ENCODE data around the gene FGFR4.

DNA sequence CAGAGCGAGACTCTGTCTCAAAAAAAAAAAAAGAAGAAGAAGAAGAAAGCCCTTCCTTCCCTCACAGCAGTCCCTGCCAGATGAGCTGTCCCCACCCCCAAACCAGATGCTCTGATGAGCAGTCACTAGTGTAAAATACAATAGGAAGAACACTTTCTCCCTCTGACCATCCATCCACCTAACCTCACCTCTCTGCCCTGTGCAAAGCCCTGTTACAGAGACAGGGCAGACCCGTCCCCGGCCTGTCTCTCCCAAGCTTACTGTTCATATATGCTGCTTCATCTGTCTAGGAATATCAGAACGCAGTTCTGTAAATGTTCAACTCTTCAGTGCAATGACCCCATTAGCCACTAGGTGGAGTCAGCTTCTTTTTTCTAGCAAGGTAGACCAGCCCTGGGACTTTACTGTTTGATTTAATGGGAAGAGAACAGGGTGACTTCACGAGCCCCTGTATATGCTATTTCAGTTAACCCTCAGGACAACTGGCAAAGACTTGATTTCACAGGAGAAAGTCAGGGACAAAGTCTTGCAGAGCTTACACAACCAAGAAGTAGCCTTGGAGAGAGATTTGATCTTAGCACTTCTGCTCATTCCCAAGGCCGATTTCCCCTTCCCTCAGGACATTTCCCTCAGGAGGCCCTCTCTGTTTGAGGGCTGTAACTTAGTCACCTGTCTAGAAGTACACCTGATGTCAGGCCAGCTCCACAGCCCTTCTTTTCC lies 14.9 kb upstream of the FGFR4 start:
- TF ChIP-seq, protein P1, sequence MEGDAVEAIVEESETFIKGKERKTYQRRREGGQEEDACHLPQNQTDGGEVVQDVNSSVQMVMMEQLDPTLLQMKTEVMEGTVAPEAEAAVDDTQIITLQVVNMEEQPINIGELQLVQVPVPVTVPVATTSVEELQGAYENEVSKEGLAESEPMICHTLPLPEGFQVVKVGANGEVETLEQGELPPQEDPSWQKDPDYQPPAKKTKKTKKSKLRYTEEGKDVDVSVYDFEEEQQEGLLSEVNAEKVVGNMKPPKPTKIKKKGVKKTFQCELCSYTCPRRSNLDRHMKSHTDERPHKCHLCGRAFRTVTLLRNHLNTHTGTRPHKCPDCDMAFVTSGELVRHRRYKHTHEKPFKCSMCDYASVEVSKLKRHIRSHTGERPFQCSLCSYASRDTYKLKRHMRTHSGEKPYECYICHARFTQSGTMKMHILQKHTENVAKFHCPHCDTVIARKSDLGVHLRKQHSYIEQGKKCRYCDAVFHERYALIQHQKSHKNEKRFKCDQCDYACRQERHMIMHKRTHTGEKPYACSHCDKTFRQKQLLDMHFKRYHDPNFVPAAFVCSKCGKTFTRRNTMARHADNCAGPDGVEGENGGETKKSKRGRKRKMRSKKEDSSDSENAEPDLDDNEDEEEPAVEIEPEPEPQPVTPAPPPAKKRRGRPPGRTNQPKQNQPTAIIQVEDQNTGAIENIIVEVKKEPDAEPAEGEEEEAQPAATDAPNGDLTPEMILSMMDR (IDR thresholded peaks at IDR 0.05; ENCODE audit: low read depth, low read length, poor library complexity, severe bottlenecking) = peak; percentile 95
- TF ChIP-seq EZH2phosphoT487 (IDR thresholded peaks at IDR 0.05; ENCODE audit: borderline replicate concordance, low read length) = no peak

Measured in DOHH2 (cell line).